ENCODE data around the gene RNASE4.
"Not testable (repeated sequence)": the region's sequence is repeated elsewhere in the genome, so short reads cannot be mapped to it uniquely, and the experiment has no call there.

RNASE4 gene

GRCh38 chr14:20738292-20738691 lies 53.9 kb downstream of the RNASE4 start:
- not testable (repeated sequence) for H3K18ac ChIP-seq (ENCODE audit: low read depth in 1 of 2, low read length in 2 of 2); H2BK15ac ChIP-seq (ENCODE audit: low read depth, poor library complexity, severe bottlenecking); H3K4me3 ChIP-seq (ENCODE audit: insufficient read depth in 1 of 2, low read depth in 1 of 2, low read length in 2 of 2); H4K91ac ChIP-seq (ENCODE audit: low read length); H3K14ac ChIP-seq (ENCODE audit: low read length in 2 of 2); H4K8ac ChIP-seq (ENCODE audit: low read length); H3K4me1 ChIP-seq (ENCODE audit: control insufficient read depth, insufficient read depth, low read depth, low read length); H3K36me3 ChIP-seq (ENCODE audit: control insufficient read depth in 1 of 2, insufficient read depth in 2 of 2, low read depth in 1 of 2, low read length in 2 of 2); DNase-seq; H2BK5ac ChIP-seq (ENCODE audit: low read depth, low read length, poor library complexity, severe bottlenecking); H3K9me3 ChIP-seq (ENCODE audit: control insufficient read depth, low read length); H2AFZ ChIP-seq (ENCODE audit: low read depth, low read length); H2BK120ac ChIP-seq (ENCODE audit: low read depth, low read length); H3K4me2 ChIP-seq (ENCODE audit: low read length, poor library complexity, severe bottlenecking); H3K23ac ChIP-seq (ENCODE audit: low read length in 2 of 2); H3K9ac ChIP-seq (ENCODE audit: low read length); H2BK12ac ChIP-seq (ENCODE audit: low read length in 2 of 2); H3K4ac ChIP-seq (ENCODE audit: low read depth in 1 of 2, low read length in 2 of 2); H3K27ac ChIP-seq (ENCODE audit: low read length, poor library complexity, severe bottlenecking); H2AK5ac ChIP-seq (ENCODE audit: low read length, severe bottlenecking); H3K79me1 ChIP-seq (replicated peaks; ENCODE audit: low read length, poor library complexity, severe bottlenecking)
- H3K27me3 ChIP-seq (ENCODE audit: control insufficient read depth in 1 of 2, insufficient read depth in 1 of 2, low read length in 2 of 2), result peaks cover 0 to 33% of the 10 kb centered on the region in 2 experiments
- 93% methylated on average over 6 of the region's 7 CpGs for WGBS

GRCh38 chr14:20742132-20742531 lies 57.8 kb downstream of the RNASE4 start:
- H2BK120ac ChIP-seq (ENCODE audit: low read depth, low read length), result no peak overlapping the region
- H3K79me1 ChIP-seq (replicated peaks; ENCODE audit: low read length, poor library complexity, severe bottlenecking), result no peaks in the 10 kb centered on the region
- no peak overlapping the region for H2BK15ac ChIP-seq (ENCODE audit: low read depth, poor library complexity, severe bottlenecking)
- H2BK5ac ChIP-seq (ENCODE audit: low read depth, low read length, poor library complexity, severe bottlenecking), result no peak overlapping the region
- no peak overlapping the region for H4K8ac ChIP-seq (ENCODE audit: low read length)
- H3K9me3 ChIP-seq (ENCODE audit: control insufficient read depth, low read length), result no peaks in the 10 kb centered on the region
- no peak overlapping the region for H3K9ac ChIP-seq (ENCODE audit: low read length)
- H3K4me2 ChIP-seq (ENCODE audit: low read length, poor library complexity, severe bottlenecking), result no peak overlapping the region
- no peak overlapping the region for H3K23ac ChIP-seq (ENCODE audit: low read length in 2 of 2)
- H3K27ac ChIP-seq (ENCODE audit: low read length, poor library complexity, severe bottlenecking), result no peak overlapping the region
- 86% methylated on average over 4 of the region's 4 CpGs for WGBS
- H3K18ac ChIP-seq (ENCODE audit: low read depth in 1 of 2, low read length in 2 of 2), result no peak overlapping the region
- no peak overlapping the region for H2AK5ac ChIP-seq (ENCODE audit: low read length, severe bottlenecking)
- no peak overlapping the region for H2BK12ac ChIP-seq (ENCODE audit: low read length in 2 of 2)
- no peak overlapping the region for H3K4me3 ChIP-seq (ENCODE audit: insufficient read depth in 1 of 2, low read depth in 1 of 2, low read length in 2 of 2)
- no peaks in the 10 kb centered on the region for H3K36me3 ChIP-seq (ENCODE audit: control insufficient read depth in 1 of 2, insufficient read depth in 2 of 2, low read depth in 1 of 2, low read length in 2 of 2)
- no peaks in the 10 kb centered on the region for H3K4me1 ChIP-seq (ENCODE audit: control insufficient read depth, insufficient read depth, low read depth, low read length)
- H2AFZ ChIP-seq (ENCODE audit: low read depth, low read length), result no peak overlapping the region
- no peak overlapping the region for H3K14ac ChIP-seq (ENCODE audit: low read length in 2 of 2)
- no peak overlapping the region for H3K4ac ChIP-seq (ENCODE audit: low read depth in 1 of 2, low read length in 2 of 2)
- H4K91ac ChIP-seq (ENCODE audit: low read length), result no peak overlapping the region
- no peak for DNase-seq
- H3K27me3 ChIP-seq (ENCODE audit: control insufficient read depth in 1 of 2, insufficient read depth in 1 of 2, low read length in 2 of 2), result peaks cover 0 to 41% of the 10 kb centered on the region in 2 experiments

- Histone ChIP-seq H3K79me1 (replicated peaks; ENCODE audit: low read length, poor library complexity, severe bottlenecking) (no peaks in the 10 kb centered on the region), H3K4me1 (ENCODE audit: control insufficient read depth, insufficient read depth, low read depth, low read length) (no peaks in the 10 kb centered on the region), H2AK5ac (ENCODE audit: low read length, severe bottlenecking) (no peak overlapping the region), H4K8ac (ENCODE audit: low read length) (no peak overlapping the region), H3K36me3 (ENCODE audit: control insufficient read depth in 1 of 2, insufficient read depth in 2 of 2, low read depth in 1 of 2, low read length in 2 of 2) (no peaks in the 10 kb centered on the region), H3K4ac (ENCODE audit: low read depth in 1 of 2, low read length in 2 of 2) (no peak overlapping the region), H2BK5ac (ENCODE audit: low read depth, low read length, poor library complexity, severe bottlenecking) (no peak overlapping the region), H4K91ac (ENCODE audit: low read length) (no peak overlapping the region), H2BK12ac (ENCODE audit: low read length in 2 of 2) (no peak overlapping the region), H2BK120ac (ENCODE audit: low read depth, low read length) (no peak overlapping the region), H3K9me3 (ENCODE audit: control insufficient read depth, low read length) (no peaks in the 10 kb centered on the region), H3K4me3 (ENCODE audit: insufficient read depth in 1 of 2, low read depth in 1 of 2, low read length in 2 of 2) (no peak overlapping the region), H3K4me2 (ENCODE audit: low read length, poor library complexity, severe bottlenecking) (no peak overlapping the region), H3K18ac (ENCODE audit: low read depth in 1 of 2, low read length in 2 of 2) (no peak overlapping the region), H2BK15ac (ENCODE audit: low read depth, poor library complexity, severe bottlenecking) (no peak overlapping the region), H3K9ac (ENCODE audit: low read length) (no peak overlapping the region), H3K27ac (ENCODE audit: low read length, poor library complexity, severe bottlenecking) (no peak overlapping the region), H3K23ac (ENCODE audit: low read length in 2 of 2) (no peak overlapping the region), H2AFZ (ENCODE audit: low read depth, low read length) (no peak overlapping the region), H3K14ac (ENCODE audit: low read length in 2 of 2) (no peak overlapping the region), H3K27me3 (ENCODE audit: control insufficient read depth in 1 of 2, insufficient read depth in 1 of 2, low read length in 2 of 2) (peaks cover 0 to 43% of the 10 kb centered on the region in 2 experiments)
- WGBS, result 20% methylated on average over 1 of the region's 2 CpGs
- no peak for DNase-seq
These were observed 59.2 kb downstream of the RNASE4 start for GRCh38 chr14:20743556-20743955.

GRCh38 chr14:20745571-20746358 lies 61.4 kb downstream of the RNASE4 start, which contains the start of gene EDDM3A:
Gene EDDM3A, plus strand, starts transcription at chr14:20745887. Its CDS starts 1,694 bp downstream, at chr14:20747581.
- H3K18ac ChIP-seq (ENCODE audit: low read depth in 1 of 2, low read length in 2 of 2), result no peak within 1 kb of the TSS
- no peak within 1 kb of the TSS for H2AK5ac ChIP-seq (ENCODE audit: low read length, severe bottlenecking)
- H3K23ac ChIP-seq (ENCODE audit: low read length in 2 of 2), result no peak within 1 kb of the TSS
- H3K4me2 ChIP-seq (ENCODE audit: low read length, poor library complexity, severe bottlenecking), result no peak within 1 kb of the TSS
- H3K4me1 ChIP-seq (ENCODE audit: control insufficient read depth, insufficient read depth, low read depth, low read length), result no peaks in the 10 kb centered on the region
- no peak within 1 kb of the TSS for H4K8ac ChIP-seq (ENCODE audit: low read length)
- H2BK5ac ChIP-seq (ENCODE audit: low read depth, low read length, poor library complexity, severe bottlenecking), result no peak within 1 kb of the TSS
- DNase-seq, result no peak
- no peak within 1 kb of the TSS for H2BK12ac ChIP-seq (ENCODE audit: low read length in 2 of 2)
- WGBS, result 77% methylated on average over 5 of the region's 6 CpGs
- no peaks in the 10 kb centered on the region for H3K79me1 ChIP-seq (replicated peaks; ENCODE audit: low read length, poor library complexity, severe bottlenecking)
- no peak within 1 kb of the TSS for H3K14ac ChIP-seq (ENCODE audit: low read length in 2 of 2)
- no peak within 1 kb of the TSS for H3K27ac ChIP-seq (ENCODE audit: low read length, poor library complexity, severe bottlenecking)
- no peaks in the 10 kb centered on the region for H3K9me3 ChIP-seq (ENCODE audit: control insufficient read depth, low read length)
- peaks cover 0 to 22% of the 10 kb centered on the region in 2 experiments for H3K27me3 ChIP-seq (ENCODE audit: control insufficient read depth in 1 of 2, insufficient read depth in 1 of 2, low read length in 2 of 2)
- no peak within 1 kb of the TSS for H2AFZ ChIP-seq (ENCODE audit: low read depth, low read length)
- no peak within 1 kb of the TSS for H3K9ac ChIP-seq (ENCODE audit: low read length)
- H2BK120ac ChIP-seq (ENCODE audit: low read depth, low read length), result no peak within 1 kb of the TSS
- H3K4ac ChIP-seq (ENCODE audit: low read depth in 1 of 2, low read length in 2 of 2), result no peak within 1 kb of the TSS
- no peaks in the 10 kb centered on the region for H3K36me3 ChIP-seq (ENCODE audit: control insufficient read depth in 1 of 2, insufficient read depth in 2 of 2, low read depth in 1 of 2, low read length in 2 of 2)
- no peak within 1 kb of the TSS for H4K91ac ChIP-seq (ENCODE audit: low read length)
- H2BK15ac ChIP-seq (ENCODE audit: low read depth, poor library complexity, severe bottlenecking), result no peak within 1 kb of the TSS
- H3K4me3 ChIP-seq (ENCODE audit: insufficient read depth in 1 of 2, low read depth in 1 of 2, low read length in 2 of 2), result no peak within 1 kb of the TSS
